Activated CD4-positive, alpha-beta T cell treated with anti-CD3 and anti-CD28 coated beads, Interleukin-2, amount 10 ng/mL, durations not matched to agents 7 days and 5 days (primary cell): ENCODE measurements around the gene SH3RF1. TPM values are rescaled to one million over a fixed set of nuclear protein-coding genes. Genes with fewer than 3 reads are reported as not detected.

Experiments used
- CTCF ChIA-PET: fragments of 350-600 bp; sonication (Branson Sonifier 250); formaldehyde crosslinking; loops from one replicate; lab custom pipeline; 2021; ENCODE audit warnings: antibody characterized with exemption; lab: Charles Lee
- POLR2A ChIA-PET: fragments of 350-600 bp; sonication (Branson Sonifier 250); formaldehyde crosslinking; loops from one replicate; lab custom pipeline; 2021; ENCODE audit warnings: antibody characterized with exemption; lab: Charles Lee
- DNase-seq: peaks from one replicate; pipeline ENCODE4 v3.0.0-alpha.2; 2020
- H3K27ac Mint-ChIP-seq: one replicate; pipeline ENCODE4 v1.8.0; 2021; ENCODE audit warnings: mild to moderate bottlenecking, moderate library complexity, mixed read lengths
- H3K27me3 Mint-ChIP-seq: one replicate; pipeline ENCODE4 v1.8.0; 2021; ENCODE audit warnings: mixed read lengths
- H3K36me3 Mint-ChIP-seq: one replicate; pipeline ENCODE4 v1.8.0; 2021; ENCODE audit warnings: low read depth, mixed read lengths
- H3K4me1 Mint-ChIP-seq: one replicate; pipeline ENCODE4 v1.8.0; 2021; ENCODE audit warnings: mixed read lengths
- H3K4me3 Mint-ChIP-seq: one replicate; pipeline ENCODE4 v1.8.0; 2021; ENCODE audit warnings: mild to moderate bottlenecking, moderate library complexity, mixed read lengths
- H3K9me3 Mint-ChIP-seq: one replicate; pipeline ENCODE4 v1.8.0; 2021; ENCODE audit warnings: mixed read lengths
- total RNA-seq, 2 experiments: library from RNA; stranded (reverse); gene quantifications; one replicate each; pipeline ENCODE4 v1.2.3, GENCODE V29; 2021

Gene SH3RF1
- total RNA-seq, 2 experiments from 2014 or later, result 0.17 TPM

DNA sequence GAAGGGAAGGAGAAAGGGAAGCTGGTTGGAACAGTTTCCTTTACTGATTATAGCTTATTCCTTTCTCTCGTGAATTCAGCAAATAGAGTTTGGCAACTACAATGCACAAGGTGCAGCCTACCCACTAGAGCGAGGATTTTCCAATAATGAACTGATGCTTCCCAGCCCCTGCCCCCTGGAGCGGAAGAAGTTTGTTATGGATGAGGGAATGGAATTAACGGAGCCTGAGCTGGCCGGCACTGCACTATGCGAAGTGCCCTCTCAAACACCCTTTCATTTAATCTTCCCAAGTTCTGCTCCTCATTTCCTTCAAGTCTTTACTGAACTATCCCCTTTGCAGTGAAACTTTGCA lies 218.2 kb downstream of the SH3RF1 start:
- Mint-ChIP-seq H3K36me3 (no peaks in the 10 kb centered on the region), H3K9me3 (no peaks in the 10 kb centered on the region), H3K27me3 (no peaks in the 10 kb centered on the region), H3K4me1 (no peaks in the 10 kb centered on the region), H3K27ac (no peak overlapping the region), H3K4me3 (no peak overlapping the region)
- ChIA-PET CTCF (interaction anchor here (1.2 kb wide), 1 partner anchor 11 kb away, joined by 3 read pairs; no protein-coding TSS in a partner anchor), POLR2A (no interaction called here)
- DNase-seq, result no peak

DNA sequence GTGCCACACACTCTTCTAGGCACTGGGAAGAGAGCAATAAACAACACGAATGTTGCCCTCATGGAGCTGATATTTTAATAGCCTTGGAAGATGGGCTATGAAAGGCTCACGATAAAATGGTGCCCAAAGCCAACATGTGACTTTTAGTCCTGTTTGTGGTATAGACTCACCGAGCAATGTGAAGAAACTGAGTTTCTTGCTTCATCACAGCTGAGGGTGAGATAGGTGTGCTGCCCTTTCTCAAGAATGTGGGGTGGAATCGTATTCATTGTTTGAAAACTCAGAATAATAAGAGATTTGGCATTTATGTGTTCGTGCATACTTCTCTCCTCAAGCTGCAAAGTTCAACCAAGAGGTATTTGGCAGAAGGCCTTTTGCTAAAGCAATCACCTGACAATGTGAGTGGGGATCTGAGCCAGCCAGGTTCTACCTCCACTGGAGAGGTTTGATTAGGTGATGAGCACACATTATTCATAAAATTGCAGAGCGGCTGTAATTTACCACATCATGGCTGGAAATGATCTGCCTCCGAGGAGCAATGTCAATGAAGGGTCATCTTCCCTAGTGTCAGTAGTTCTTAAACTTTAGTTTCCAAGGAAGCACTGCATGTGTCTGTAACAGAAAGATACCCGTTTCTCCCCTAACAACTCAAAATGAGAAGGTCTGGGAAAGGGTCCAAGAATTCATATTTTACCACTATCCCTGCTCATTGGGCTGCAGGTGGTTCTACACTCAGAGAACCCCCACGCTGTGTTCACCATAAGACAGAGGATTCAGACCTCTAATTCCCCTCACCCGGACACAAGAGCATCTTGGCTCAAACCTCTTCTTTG lies 218.8 kb downstream of the SH3RF1 start:
- CTCF ChIA-PET, result interaction anchor here (1.2 kb wide), 1 partner anchor 10 kb away, joined by 3 read pairs; no protein-coding TSS in a partner anchor
- no peak overlapping the region for H3K27ac Mint-ChIP-seq
- POLR2A ChIA-PET, result no interaction called here
- H3K4me1 Mint-ChIP-seq, result no peaks in the 10 kb centered on the region
- no peaks in the 10 kb centered on the region for H3K27me3 Mint-ChIP-seq
- H3K9me3 Mint-ChIP-seq, result no peaks in the 10 kb centered on the region
- H3K36me3 Mint-ChIP-seq, result no peaks in the 10 kb centered on the region
- H3K4me3 Mint-ChIP-seq, result no peak overlapping the region
- DNase-seq, result no peak

DNA sequence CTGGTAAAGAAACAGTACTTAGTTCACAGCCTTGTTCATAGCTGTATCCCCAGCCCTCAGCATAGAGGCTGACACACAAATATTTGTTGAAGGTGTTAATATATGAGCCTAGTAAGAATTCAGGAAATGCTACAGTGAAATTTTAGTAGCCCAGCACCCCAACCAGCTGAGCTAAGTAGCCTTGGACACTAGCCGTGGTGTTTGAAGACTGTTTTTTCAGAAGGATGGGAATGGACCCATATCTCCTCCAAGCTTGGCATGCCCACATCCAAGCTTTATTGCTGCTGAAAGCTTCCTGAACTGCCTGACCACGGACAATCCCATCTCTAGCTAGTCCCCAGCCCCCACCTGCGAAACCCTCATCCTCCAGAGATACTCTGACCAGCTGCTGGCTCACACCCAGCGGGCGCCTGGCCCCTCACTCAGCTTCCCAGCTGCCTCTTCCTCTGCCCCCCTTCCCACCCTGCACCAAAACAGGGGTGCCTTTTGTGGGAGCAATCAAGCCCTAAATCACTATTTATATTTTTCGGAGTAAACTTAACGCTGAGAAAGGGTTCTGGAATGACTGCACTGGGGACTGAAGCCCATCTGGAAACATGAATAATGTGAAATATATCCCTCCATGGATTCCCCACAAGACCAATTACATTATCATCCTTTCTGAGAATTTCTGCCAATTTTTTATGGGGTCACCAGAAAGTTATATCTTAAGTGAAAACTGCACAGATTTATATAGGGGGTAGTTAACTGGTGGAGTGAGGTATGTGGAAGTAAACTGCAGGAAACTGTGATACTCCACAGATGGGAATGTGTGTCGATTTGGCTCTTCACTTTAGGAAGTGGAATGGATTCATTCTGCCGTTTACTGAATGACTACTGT lies 219.6 kb downstream of the SH3RF1 start:
- Mint-ChIP-seq H3K27ac (no peak overlapping the region), H3K9me3 (no peaks in the 10 kb centered on the region), H3K36me3 (no peaks in the 10 kb centered on the region), H3K4me1 (no peaks in the 10 kb centered on the region), H3K4me3 (no peak overlapping the region), H3K27me3 (no peaks in the 10 kb centered on the region)
- DNase-seq, result no peak
- ChIA-PET CTCF (interaction anchor here (1.9 kb wide), 1 partner anchor 8 kb away, joined by 4 read pairs; no protein-coding TSS in a partner anchor), POLR2A (no interaction called here)

DNA sequence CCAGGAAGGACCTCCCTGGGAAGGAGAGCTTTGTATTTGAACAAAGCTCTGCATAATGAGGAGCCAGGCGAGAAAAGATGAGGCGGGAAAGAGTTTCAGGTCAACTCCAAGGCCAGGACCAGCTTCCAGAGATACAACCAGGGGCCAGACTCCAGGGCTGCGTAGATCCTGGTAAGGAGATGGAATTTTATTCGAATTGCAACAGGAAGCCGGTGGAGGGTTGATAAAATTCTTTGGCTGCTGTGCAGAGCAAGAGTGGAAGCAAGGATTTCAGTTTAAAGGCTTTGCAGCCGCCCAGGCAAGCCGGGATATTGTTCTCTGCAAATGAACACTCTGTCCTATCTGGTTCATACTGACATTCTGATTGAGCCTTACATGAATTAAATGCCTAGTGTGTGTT lies 220.5 kb downstream of the SH3RF1 start:
- H3K4me3 Mint-ChIP-seq, result no peak overlapping the region

DNA sequence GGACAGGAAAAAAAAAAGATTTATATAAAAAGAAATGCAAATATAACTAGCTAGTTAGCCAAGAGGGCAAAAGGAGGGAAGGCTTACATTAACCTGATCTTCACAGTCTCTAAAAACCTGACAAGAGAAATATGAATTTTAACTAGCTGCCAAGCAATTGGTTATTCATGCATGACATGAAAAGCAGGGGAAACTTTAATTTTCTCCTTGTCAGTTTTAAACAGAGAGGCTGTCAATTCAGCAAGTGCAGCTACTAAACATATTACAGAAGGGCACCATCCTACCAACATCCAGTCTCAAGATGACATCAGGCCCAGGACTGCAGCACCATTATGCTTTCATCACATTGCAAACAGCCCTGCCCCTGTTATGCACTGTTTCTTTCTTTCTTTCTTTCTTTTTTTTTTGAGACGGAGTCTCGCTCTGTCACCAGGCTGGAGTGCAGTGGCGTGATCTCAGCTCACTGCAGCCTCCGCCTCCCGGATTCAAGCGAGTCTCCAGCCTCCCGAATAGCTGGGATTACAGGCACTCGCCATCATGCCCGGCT lies 221.8 kb downstream of the SH3RF1 start:
- Mint-ChIP-seq H3K27ac (no peak overlapping the region), H3K4me1 (no peaks in the 10 kb centered on the region), H3K4me3 (no peak overlapping the region), H3K36me3 (no peaks in the 10 kb centered on the region), H3K27me3 (no peaks in the 10 kb centered on the region), H3K9me3 (no peaks in the 10 kb centered on the region)
- POLR2A ChIA-PET, result no interaction called here
- CTCF ChIA-PET, result no interaction called here
- DNase-seq, result no peak

More for the DNA sequence above, 220.5 kb downstream of the SH3RF1 start:
- Mint-ChIP-seq H3K9me3 (no peaks in the 10 kb centered on the region), H3K36me3 (no peaks in the 10 kb centered on the region), H3K4me1 (no peaks in the 10 kb centered on the region), H3K27me3 (no peaks in the 10 kb centered on the region), H3K27ac (no peak overlapping the region)
- POLR2A ChIA-PET, result no interaction called here
- no peak for DNase-seq
- CTCF ChIA-PET, result interaction anchor here (1.9 kb wide), 1 partner anchor 9 kb away, joined by 4 read pairs; no protein-coding TSS in a partner anchor

DNA sequence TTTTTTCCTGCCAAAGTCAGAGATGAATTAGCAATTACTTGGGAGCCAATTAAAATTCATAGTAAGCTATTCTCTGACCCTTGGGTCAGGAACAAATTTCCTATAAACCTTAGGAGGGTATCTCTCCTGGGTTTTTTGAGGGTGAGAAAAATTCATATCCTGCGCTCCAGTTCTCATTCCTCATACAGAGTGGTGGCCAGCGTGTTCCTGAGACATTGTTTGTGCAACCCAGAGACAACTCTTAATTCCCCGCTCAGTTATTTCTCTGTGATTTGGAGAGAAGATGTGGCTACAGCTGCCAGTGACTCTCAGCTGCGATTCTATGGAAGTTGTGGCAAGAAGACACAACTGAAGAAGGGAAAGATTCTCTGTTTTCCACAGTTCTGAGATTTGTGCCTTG lies 222.8 kb downstream of the SH3RF1 start:
- no peak for DNase-seq
- Mint-ChIP-seq H3K36me3 (no peaks in the 10 kb centered on the region), H3K27ac (no peak overlapping the region), H3K9me3 (no peaks in the 10 kb centered on the region), H3K4me3 (no peak overlapping the region), H3K27me3 (no peaks in the 10 kb centered on the region), H3K4me1 (no peaks in the 10 kb centered on the region)
- ChIA-PET CTCF (no interaction called here), POLR2A (no interaction called here)

DNA sequence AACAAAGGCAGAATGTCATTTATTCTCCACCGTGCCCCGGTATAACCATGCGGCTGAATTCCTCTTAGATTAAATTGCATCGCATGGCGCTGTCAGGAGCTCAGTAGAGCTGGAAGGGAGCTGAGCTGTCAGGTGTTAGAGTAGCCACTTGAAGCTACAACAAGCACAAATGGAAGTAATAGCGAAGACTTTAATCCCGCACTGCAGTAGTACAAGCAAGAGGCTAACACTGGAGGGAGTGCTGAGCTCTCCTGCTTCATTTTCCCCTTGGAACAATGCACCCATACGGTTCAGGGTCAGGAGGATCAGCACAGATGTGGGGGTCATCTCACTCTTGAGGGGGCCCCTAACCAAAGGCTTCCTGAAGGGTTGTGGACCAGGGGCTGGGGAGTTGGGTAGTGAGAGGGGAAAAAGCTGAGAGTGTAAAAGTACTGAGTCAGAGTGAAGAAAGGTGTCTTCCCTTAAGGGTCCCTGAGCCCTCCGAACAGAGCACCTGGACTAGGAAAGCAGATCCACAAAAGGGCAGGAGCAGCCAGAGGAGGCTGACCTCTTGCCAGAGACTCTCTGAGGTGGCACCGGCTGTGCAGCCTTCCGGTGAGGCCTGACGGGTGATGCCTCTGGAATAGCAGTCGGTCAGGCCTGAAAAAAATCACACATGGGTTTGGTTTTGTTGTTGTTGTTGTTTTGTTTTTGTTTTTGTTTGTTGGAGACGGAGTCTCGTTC lies 224.7 kb downstream of the SH3RF1 start:
- H3K9me3 Mint-ChIP-seq, result no peaks in the 10 kb centered on the region

DNA sequence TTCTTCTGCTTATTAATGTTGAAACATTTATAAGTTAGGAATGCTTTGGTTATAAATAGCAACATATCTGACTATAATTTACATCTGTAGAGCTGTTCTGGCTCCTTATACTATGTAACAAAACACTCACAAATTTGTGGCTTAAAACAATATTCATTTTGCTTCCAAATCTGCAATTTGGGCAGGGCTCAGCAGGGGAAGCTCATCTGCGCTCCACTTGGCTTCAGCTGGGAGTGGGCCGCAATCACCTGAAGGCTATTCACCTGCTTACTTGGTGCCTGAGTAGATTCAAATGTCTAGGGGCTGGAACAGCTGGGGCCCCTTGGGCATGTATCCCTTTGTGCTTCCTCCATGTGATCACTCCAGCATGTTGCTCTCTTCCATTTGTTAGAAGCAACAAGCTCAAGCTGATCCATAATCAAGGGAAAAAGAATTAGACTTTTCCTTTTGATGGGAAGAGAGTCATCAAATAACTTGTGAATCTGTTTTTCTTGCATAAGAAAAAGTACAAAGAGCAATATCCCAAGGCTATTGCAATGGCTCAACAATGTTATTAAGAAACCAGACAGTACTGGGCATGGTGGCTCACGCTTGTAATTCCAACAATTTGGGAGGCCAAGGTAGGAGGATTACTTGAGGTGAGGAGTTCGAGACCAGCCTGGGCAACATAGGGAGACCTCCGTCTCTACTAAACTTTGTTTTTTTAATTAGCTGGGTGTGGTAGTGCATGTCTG lies 225.9 kb downstream of the SH3RF1 start:
- Mint-ChIP-seq H3K27ac (no peak overlapping the region), H3K4me3 (no peak overlapping the region), H3K36me3 (no peaks in the 10 kb centered on the region), H3K4me1 (no peaks in the 10 kb centered on the region), H3K27me3 (no peaks in the 10 kb centered on the region), H3K9me3 (no peaks in the 10 kb centered on the region)
- no peak for DNase-seq
- POLR2A ChIA-PET, result no interaction called here
- CTCF ChIA-PET, result interaction anchor here (0.6 to 1.0 kb wide), 2 partner anchors 35 to 981 kb away, joined by 3 to 4 read pairs; partner anchors contain the start of gene CBR4

More for the DNA sequence above, 224.7 kb downstream of the SH3RF1 start:
- Mint-ChIP-seq H3K36me3 (no peaks in the 10 kb centered on the region), H3K4me3 (no peak overlapping the region), H3K27me3 (no peaks in the 10 kb centered on the region), H3K4me1 (no peaks in the 10 kb centered on the region), H3K27ac (no peak overlapping the region)
- ChIA-PET POLR2A (no interaction called here), CTCF (no interaction called here)
- no peak for DNase-seq
